Upper lobe of right lung (tissue), 1 donor: ENCODE results near the gene HBA1. TPM values are rescaled to one million over a fixed set of nuclear protein-coding genes. Genes with fewer than 3 reads are reported as not detected.

Experiments
- ATAC-seq: fragments of 200-7000 bp; cut with Tn5 transposase; one replicate; pipeline ENCODE4 v1.9.1; 2020; ENCODE audit warnings: mild to moderate bottlenecking, moderate library complexity
- DNase-seq: peaks from one replicate; pipeline ENCODE4 v3.0.0-alpha.2; 2020
- H3K27ac ChIP-seq: fragments of 200-600 bp; one replicate; pipeline ENCODE4 v1.8.0; 2022
- H3K27me3 ChIP-seq: fragments of 200-600 bp; one replicate; pipeline ENCODE4 v1.8.0; 2022; ENCODE audit warnings: mild to moderate bottlenecking
- H3K36me3 ChIP-seq: fragments of 200-600 bp; one replicate; pipeline ENCODE4 v1.8.0; 2022
- H3K4me1 ChIP-seq: fragments of 200-600 bp; one replicate; pipeline ENCODE4 v1.8.0; 2022
- H3K4me3 ChIP-seq: fragments of 200-600 bp; one replicate; pipeline ENCODE4 v1.8.0; 2022; ENCODE audit warnings: mild to moderate bottlenecking
- H3K9me3 ChIP-seq: fragments of 200-600 bp; one replicate; pipeline ENCODE4 v1.8.0; 2022
- intact Hi-C: fragments of 100-400 bp; cut with DNase I; formaldehyde crosslinking; loops from one replicate; pipeline ENCODE4 v1.11.0; 2022
- total RNA-seq: library from RNA; stranded (reverse); fragmentation: NEBNext Ultra II Directional; extraction: Animal tissue kit (Norgen Biotek cat#: 25700); gene quantifications from one replicate; pipeline ENCODE4 v1.2.1, GENCODE V29; 2021
- TF ChIP-seq, protein P1 (sequence below): fragments of 200-600 bp; IDR thresholded peaks from one replicate; pipeline ENCODE4 v1.8.0; 2022; ENCODE audit warnings: antibody characterized with exemption
- donor health status: DM: no; HTN: yes; CAD: no; lungs with severe emphysema.

The HBA1 gene
- total RNA-seq, 1 donor from 2014 or later: 241 TPM

DNA sequence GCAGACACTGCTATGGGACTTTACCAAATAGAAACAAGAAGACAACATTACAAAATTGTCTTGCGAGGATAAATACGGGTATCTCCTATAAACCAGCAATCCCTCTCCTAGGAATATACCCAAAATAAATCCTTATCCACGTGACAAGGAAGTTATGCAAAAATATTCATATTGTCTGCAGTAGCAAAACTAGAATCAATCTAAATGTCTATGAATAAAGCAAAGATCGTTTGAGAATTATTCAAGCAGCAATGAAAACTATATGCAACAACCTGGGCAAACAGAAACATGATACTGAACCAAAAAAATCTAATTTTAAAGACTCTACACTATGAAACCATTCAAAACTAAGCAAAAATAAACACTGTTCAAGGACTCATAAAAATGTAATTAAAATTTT, 43.5 kb downstream of the HBA1 start:
- no peak overlapping the region for H3K27ac ChIP-seq
- TF ChIP-seq, protein P1, sequence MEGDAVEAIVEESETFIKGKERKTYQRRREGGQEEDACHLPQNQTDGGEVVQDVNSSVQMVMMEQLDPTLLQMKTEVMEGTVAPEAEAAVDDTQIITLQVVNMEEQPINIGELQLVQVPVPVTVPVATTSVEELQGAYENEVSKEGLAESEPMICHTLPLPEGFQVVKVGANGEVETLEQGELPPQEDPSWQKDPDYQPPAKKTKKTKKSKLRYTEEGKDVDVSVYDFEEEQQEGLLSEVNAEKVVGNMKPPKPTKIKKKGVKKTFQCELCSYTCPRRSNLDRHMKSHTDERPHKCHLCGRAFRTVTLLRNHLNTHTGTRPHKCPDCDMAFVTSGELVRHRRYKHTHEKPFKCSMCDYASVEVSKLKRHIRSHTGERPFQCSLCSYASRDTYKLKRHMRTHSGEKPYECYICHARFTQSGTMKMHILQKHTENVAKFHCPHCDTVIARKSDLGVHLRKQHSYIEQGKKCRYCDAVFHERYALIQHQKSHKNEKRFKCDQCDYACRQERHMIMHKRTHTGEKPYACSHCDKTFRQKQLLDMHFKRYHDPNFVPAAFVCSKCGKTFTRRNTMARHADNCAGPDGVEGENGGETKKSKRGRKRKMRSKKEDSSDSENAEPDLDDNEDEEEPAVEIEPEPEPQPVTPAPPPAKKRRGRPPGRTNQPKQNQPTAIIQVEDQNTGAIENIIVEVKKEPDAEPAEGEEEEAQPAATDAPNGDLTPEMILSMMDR: no peak

More for the DNA sequence above, 43.5 kb downstream of the HBA1 start:
- H3K27me3 ChIP-seq: no peaks in the 10 kb centered on the region
- ATAC-seq (no peak), DNase-seq (no peak)
- H3K9me3 ChIP-seq: no peaks in the 10 kb centered on the region
- H3K4me1 ChIP-seq: no peaks in the 10 kb centered on the region
- H3K36me3 ChIP-seq: peaks cover 100% of the 10 kb centered on the region
- no peak overlapping the region for H3K4me3 ChIP-seq
- intact Hi-C loops: no loop called here

Other genes starting within 250 kb of the HBA1 start
- 12.0 TPM for gene POLR3K, start 123.1 kb upstream of the HBA1 start, total RNA-seq
- 11.6 TPM for gene SNRNP25, start 122.9 kb upstream of the HBA1 start, total RNA-seq
- 48.4 TPM for gene RHBDF1, start 104.0 kb upstream of the HBA1 start, total RNA-seq
- 42.5 TPM for gene MPG, start 98.5 kb upstream of the HBA1 start, total RNA-seq
- 30.6 TPM for gene NPRL3, start 38.0 kb upstream of the HBA1 start, total RNA-seq
- not detected for gene HBZ, start 24.0 kb upstream of the HBA1 start, total RNA-seq
- gene HBM, start 10.7 kb upstream of the HBA1 start, total RNA-seq: not detected
- gene HBA2, start 3.8 kb upstream of the HBA1 start, total RNA-seq: 248 TPM
- gene HBQ1, start 3.8 kb downstream of the HBA1 start, total RNA-seq: not detected
- gene LUC7L, start 52.8 kb downstream of the HBA1 start, total RNA-seq: 78.8 TPM
- gene FAM234A, start 58.1 kb downstream of the HBA1 start, total RNA-seq: 56.0 TPM
- gene RGS11, start 99.3 kb downstream of the HBA1 start, total RNA-seq: 7.8 TPM
- gene ARHGDIG, start 103.9 kb downstream of the HBA1 start, total RNA-seq: 1.3 TPM
- gene PDIA2, start 106.5 kb downstream of the HBA1 start, total RNA-seq: 0.96 TPM
- 28.9 TPM for gene AXIN1, start 176.0 kb downstream of the HBA1 start, total RNA-seq
- gene MRPL28, start 193.9 kb downstream of the HBA1 start, total RNA-seq: 39.0 TPM
- 65.2 TPM for gene PGAP6, start 205.3 kb downstream of the HBA1 start, total RNA-seq
- gene NME4, start 220.5 kb downstream of the HBA1 start, total RNA-seq: 45.6 TPM
- 14.2 TPM for gene DECR2, start 225.2 kb downstream of the HBA1 start, total RNA-seq
- gene RAB11FIP3, start 249.0 kb downstream of the HBA1 start, total RNA-seq: 44.1 TPM